Activated T-cell treated with anti-CD3 and anti-CD28 coated beads, Interleukin-2, amount 50 U/mL, for 4 hours (primary cell): ENCODE data around the gene NOM1. TPM values are rescaled to one million over a fixed set of nuclear protein-coding genes. Genes with fewer than 3 reads are reported as not detected.

ENCODE experiments used
- ATAC-seq, 2 donors: fragments of 200-7000 bp; cut with Tn5 transposase; one replicate each; pipeline ENCODE4 v1.10.0; 2021
- DNase-seq: peaks from one replicate; pipeline ENCODE4 v3.0.0-alpha.2; 2020
- H3K27me3 Mint-ChIP-seq: one replicate; pipeline ENCODE4 v1.8.0; 2021; ENCODE audit warnings: low read depth, mixed read lengths
- H3K36me3 Mint-ChIP-seq: one replicate; pipeline ENCODE4 v1.8.0; 2022; ENCODE audit warnings: mixed read lengths; ENCODE audit not compliant: insufficient read depth
- H3K4me1 Mint-ChIP-seq: one replicate; pipeline ENCODE4 v1.8.0; 2021; ENCODE audit warnings: low read depth, mixed read lengths
- H3K4me3 Mint-ChIP-seq: one replicate; pipeline ENCODE4 v1.8.0; 2021; ENCODE audit warnings: mild to moderate bottlenecking, moderate library complexity, mixed read lengths
- H3K9me3 Mint-ChIP-seq: one replicate; pipeline ENCODE4 v1.8.0; 2021; ENCODE audit warnings: mixed read lengths
- total RNA-seq, 3 donors: library from RNA; stranded (reverse); gene quantifications; one replicate each; pipeline ENCODE4 v1.2.1, GENCODE V29; 2021

NOM1 gene
- total RNA-seq, 3 donors from 2014 or later, result 46.3 to 49.3 (median 47.4) TPM

- Mint-ChIP-seq H3K27me3 (peaks cover 75% of the 10 kb centered on the region), H3K36me3 (no peaks in the 10 kb centered on the region), H3K9me3 (no peaks in the 10 kb centered on the region), H3K4me3 (peak overlapping the region; percentile 2), H3K4me1 (peaks cover 25% of the 10 kb centered on the region)
- ATAC-seq (no peak), DNase-seq (no peak)
These were observed 52.7 kb downstream of the NOM1 start for GRCh38 chr7:157001920-157002818.

GRCh38 chr7:157002819-157003421 lies 53.4 kb downstream of the NOM1 start:
- no peak for DNase-seq
- H3K9me3 Mint-ChIP-seq, result no peaks in the 10 kb centered on the region
- no peak for ATAC-seq
- H3K27me3 Mint-ChIP-seq, result peaks cover 77% of the 10 kb centered on the region
- H3K4me3 Mint-ChIP-seq, result no peak overlapping the region
- peaks cover 25% of the 10 kb centered on the region for H3K4me1 Mint-ChIP-seq
- H3K36me3 Mint-ChIP-seq, result no peaks in the 10 kb centered on the region

- Mint-ChIP-seq H3K9me3 (no peaks in the 10 kb centered on the region), H3K27me3 (peaks cover 75% of the 10 kb centered on the region), H3K4me3 (no peak overlapping the region), H3K4me1 (peaks cover 25% of the 10 kb centered on the region), H3K36me3 (no peaks in the 10 kb centered on the region)
- ATAC-seq (no peak), DNase-seq (no peak)
These were observed 53.9 kb downstream of the NOM1 start for GRCh38 chr7:157003445-157003755.

GRCh38 chr7:157003756-157004520 lies 54.4 kb downstream of the NOM1 start:
- ATAC-seq (peak in 1 of 2 donors; percentile 25), DNase-seq (no peak)
- Mint-ChIP-seq H3K27me3 (peaks cover 75% of the 10 kb centered on the region), H3K9me3 (no peaks in the 10 kb centered on the region), H3K4me1 (peaks cover 27% of the 10 kb centered on the region), H3K36me3 (no peaks in the 10 kb centered on the region), H3K4me3 (no peak overlapping the region)

- H3K36me3 Mint-ChIP-seq, result no peaks in the 10 kb centered on the region
- peaks cover 76% of the 10 kb centered on the region for H3K27me3 Mint-ChIP-seq
- H3K9me3 Mint-ChIP-seq, result no peaks in the 10 kb centered on the region
- ATAC-seq, result no peak
- no peak for DNase-seq
- peak overlapping the region; percentile 29 for H3K4me3 Mint-ChIP-seq
- peaks cover 24% of the 10 kb centered on the region for H3K4me1 Mint-ChIP-seq
These were observed 55.3 kb downstream of the NOM1 start for GRCh38 chr7:157004521-157005455.

- Mint-ChIP-seq H3K27me3 (peaks cover 72% of the 10 kb centered on the region), H3K4me1 (peaks cover 21% of the 10 kb centered on the region), H3K9me3 (no peaks in the 10 kb centered on the region), H3K36me3 (no peaks in the 10 kb centered on the region), H3K4me3 (no peak overlapping the region)
- no peak for ATAC-seq
- DNase-seq, result no peak
These were observed 56.1 kb downstream of the NOM1 start for GRCh38 chr7:157005456-157006204.

- ATAC-seq (no peak), DNase-seq (no peak)
- H3K4me3 Mint-ChIP-seq, result no peak overlapping the region
- no peaks in the 10 kb centered on the region for H3K36me3 Mint-ChIP-seq
- H3K27me3 Mint-ChIP-seq, result peaks cover 66% of the 10 kb centered on the region
- no peaks in the 10 kb centered on the region for H3K9me3 Mint-ChIP-seq
- H3K4me1 Mint-ChIP-seq, result peaks cover 19% of the 10 kb centered on the region
These were observed 56.8 kb downstream of the NOM1 start for GRCh38 chr7:157006205-157006747.

GRCh38 chr7:157006829-157007469 lies 57.4 kb downstream of the NOM1 start:
- Mint-ChIP-seq H3K4me3 (no peak overlapping the region), H3K27me3 (peaks cover 65% of the 10 kb centered on the region), H3K9me3 (no peaks in the 10 kb centered on the region), H3K36me3 (no peaks in the 10 kb centered on the region), H3K4me1 (peaks cover 23% of the 10 kb centered on the region)
- DNase-seq (no peak), ATAC-seq (no peak)

GRCh38 chr7:157007470-157008066 lies 58.1 kb downstream of the NOM1 start:
- Mint-ChIP-seq H3K4me3 (no peak overlapping the region), H3K9me3 (no peaks in the 10 kb centered on the region), H3K36me3 (no peaks in the 10 kb centered on the region), H3K27me3 (peaks cover 65% of the 10 kb centered on the region), H3K4me1 (peaks cover 20% of the 10 kb centered on the region)
- ATAC-seq, result no peak
- no peak for DNase-seq

GRCh38 chr7:157008206-157009169 lies 59.0 kb downstream of the NOM1 start:
- Mint-ChIP-seq H3K36me3 (no peaks in the 10 kb centered on the region), H3K27me3 (peaks cover 68% of the 10 kb centered on the region), H3K4me1 (peaks cover 20% of the 10 kb centered on the region), H3K9me3 (no peaks in the 10 kb centered on the region), H3K4me3 (peak overlapping the region; percentile 64)
- DNase-seq (no peak), ATAC-seq (no peak)

GRCh38 chr7:157009170-157009777 lies 59.8 kb downstream of the NOM1 start:
- peaks cover 20% of the 10 kb centered on the region for H3K4me1 Mint-ChIP-seq
- peaks cover 69% of the 10 kb centered on the region for H3K27me3 Mint-ChIP-seq
- no peaks in the 10 kb centered on the region for H3K9me3 Mint-ChIP-seq
- no peak for DNase-seq
- peak overlapping the region; percentile 64 for H3K4me3 Mint-ChIP-seq
- peak in 1 of 2 donors; percentile 4 for ATAC-seq
- H3K36me3 Mint-ChIP-seq, result no peaks in the 10 kb centered on the region
